GM12873 (cell line): ENCODE data around the gene ADAM10.

Source experiments
- TF ChIP-seq, protein P1 (sequence below): IDR thresholded peaks from 2 replicates; pipeline ENCODE4 v1.5.1; 2012; ENCODE audit warnings: low read depth, mild to moderate bottlenecking, moderate library complexity, low read length, control low read depth; ENCODE audit not compliant: insufficient read depth; ENCODE audit errors: missing control alignments

The ADAM10 gene

DNA sequence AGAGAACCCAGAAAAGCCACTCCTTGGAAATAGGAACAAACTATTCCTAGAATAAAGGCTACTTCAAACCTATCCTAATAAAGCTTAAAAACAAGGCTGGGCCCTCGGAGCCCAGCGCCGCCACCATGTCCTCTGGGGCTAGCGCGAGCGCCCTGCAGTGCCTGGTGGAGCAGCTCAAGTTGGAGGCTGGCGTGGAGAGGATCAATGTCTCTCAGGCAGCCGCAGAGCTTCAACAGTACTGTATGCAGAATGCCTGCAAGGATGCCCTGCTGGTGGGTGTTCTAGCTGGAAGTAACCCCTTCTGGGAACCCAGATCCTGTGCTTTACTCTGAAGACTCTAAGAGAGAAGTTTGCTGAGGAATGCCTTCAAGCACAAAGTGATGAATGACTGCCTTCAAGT, 63.2 kb downstream of the ADAM10 start:
- TF ChIP-seq, protein P1, sequence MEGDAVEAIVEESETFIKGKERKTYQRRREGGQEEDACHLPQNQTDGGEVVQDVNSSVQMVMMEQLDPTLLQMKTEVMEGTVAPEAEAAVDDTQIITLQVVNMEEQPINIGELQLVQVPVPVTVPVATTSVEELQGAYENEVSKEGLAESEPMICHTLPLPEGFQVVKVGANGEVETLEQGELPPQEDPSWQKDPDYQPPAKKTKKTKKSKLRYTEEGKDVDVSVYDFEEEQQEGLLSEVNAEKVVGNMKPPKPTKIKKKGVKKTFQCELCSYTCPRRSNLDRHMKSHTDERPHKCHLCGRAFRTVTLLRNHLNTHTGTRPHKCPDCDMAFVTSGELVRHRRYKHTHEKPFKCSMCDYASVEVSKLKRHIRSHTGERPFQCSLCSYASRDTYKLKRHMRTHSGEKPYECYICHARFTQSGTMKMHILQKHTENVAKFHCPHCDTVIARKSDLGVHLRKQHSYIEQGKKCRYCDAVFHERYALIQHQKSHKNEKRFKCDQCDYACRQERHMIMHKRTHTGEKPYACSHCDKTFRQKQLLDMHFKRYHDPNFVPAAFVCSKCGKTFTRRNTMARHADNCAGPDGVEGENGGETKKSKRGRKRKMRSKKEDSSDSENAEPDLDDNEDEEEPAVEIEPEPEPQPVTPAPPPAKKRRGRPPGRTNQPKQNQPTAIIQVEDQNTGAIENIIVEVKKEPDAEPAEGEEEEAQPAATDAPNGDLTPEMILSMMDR: no peak

DNA sequence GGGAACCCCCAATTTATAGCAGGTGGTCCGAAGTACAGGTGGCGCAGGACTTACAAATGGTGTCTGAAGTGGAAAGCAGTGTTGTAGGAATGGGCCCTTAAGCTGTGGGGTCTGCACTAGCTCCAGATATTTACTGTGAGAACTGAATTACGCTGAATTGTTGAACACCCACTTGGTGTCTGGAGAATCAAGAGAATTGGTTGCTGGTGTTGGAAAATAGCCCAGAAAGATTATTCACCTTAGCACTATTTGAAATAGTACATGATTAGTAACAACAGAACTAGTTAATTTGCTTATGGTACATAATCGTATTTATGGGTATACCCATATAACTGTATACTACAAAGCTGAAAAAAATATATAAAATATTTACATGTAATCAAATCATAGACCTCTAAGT, 64.8 kb downstream of the ADAM10 start:
- TF ChIP-seq, protein P1: no peak

DNA sequence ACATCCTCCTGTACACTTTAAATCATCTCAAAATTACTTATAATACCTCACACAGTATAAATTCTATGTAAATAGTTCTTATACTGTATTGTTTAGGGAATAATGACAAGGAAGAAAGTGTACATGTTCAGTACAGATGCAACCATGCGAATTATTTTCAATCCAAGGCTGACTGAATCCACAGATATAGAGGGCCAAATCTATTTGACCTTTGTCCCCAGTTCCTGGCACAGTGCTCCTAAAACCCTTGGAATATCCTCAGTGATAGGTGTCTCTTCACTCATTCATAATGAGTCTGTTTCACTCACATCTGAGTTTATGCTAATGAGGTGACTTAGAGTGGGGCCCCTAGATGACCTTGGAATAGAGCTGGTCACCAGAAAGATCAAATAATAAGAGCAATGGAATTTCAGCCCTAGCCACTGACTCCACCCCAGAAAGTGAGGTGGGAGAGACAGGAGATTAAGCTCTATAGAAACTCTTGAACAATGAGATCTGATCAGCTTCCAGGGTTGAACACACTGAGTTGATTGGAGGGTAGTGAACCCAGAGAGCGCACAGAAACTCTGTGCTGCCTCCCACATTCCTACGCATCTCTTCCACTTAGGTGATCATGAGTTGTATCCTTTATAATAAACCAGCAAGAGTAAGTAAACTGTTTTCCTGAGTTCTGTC, 65.3 kb downstream of the ADAM10 start:
- TF ChIP-seq, protein P1: no peak

DNA sequence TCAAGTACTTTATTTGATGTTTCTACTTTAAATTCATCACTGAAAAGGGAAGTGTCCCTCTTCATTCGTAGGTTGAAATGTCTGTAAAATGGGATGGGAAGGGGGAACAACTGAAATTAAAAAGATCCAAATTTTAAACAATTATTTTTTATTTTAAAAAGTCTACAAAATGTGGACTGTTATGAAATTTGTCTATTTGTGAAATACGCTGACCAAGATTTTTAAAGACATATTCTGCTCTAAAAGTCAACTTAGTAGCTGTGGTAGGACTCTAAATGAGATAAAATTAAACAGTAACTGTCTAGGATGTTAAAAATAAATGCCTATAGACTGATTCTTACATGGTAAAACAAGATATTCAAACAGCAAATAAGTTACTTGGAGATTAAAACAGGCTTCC, 67.3 kb downstream of the ADAM10 start:
- TF ChIP-seq, protein P1: no peak

DNA sequence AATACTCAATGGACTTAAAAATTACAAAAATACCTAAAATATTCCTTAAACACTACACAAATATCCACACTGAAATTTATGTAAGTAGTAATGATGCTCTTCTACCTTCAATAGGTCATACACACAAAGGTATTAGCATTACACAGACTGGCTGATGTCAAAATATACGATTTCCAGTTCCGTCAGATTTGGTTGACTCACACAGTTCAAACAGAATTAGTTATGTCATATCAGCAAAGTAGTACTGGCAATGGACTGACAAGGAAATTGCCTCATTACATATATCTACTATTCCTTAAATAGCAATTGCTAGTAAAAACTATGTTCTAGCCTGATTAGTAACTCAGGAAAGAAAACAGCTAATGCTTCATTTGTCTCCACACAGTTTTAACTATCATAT, 70.8 kb downstream of the ADAM10 start:
- TF ChIP-seq, protein P1: no peak

DNA sequence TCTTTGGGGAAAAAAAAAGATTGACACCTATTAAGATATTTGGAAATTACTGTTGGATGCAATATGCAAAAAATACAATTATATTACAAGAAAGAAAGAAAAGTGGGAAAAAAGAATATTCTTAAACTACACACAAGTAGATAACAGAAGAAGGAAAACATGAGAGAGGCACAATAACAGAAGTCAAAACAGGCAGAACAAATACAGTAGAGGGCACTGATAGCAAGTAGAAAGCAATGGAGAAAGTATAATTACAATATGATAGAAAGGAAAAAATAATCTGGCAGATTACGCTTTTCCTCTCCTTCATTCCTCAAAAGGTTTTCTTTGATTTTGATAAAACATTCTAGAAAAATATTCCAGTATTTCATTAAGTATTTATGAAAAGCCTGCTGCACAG, 72.1 kb downstream of the ADAM10 start:
- TF ChIP-seq, protein P1: no peak

DNA sequence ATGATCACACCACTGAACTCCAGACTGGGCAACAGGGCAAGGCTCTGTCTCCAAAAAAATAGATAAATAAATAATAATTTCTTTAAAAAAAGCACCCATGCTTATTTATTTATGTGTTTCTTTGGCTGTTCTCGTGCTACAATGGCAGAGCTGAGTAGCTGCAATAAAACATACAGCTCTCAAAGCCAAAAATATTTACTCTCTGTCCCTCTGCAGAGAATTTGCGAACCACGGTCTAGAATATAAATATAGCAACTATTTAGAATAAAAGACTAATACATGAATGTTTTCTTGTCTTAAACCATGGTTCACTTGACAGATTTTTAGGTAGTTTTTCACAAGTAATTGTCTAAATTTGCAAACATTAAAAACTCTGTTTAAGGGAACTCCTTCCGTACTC, 72.7 kb downstream of the ADAM10 start:
- TF ChIP-seq, protein P1: no peak
